Astrocyte (in vitro differentiated cells and primary cell): Measurements from ENCODE around the gene KRCC1. TPM values are rescaled to one million over a fixed set of nuclear protein-coding genes. Genes with fewer than 3 reads are reported as not detected.

Experiments used
- DNase-seq: peaks from one replicate; pipeline ENCODE4 v3.0.0-alpha.2; 2010; ENCODE audit warnings: low read depth
- FAIRE-seq: peaks from 2 replicates; lab custom pipeline; 2011; peaks lifted over from hg19 to GRCh38; lab: Jason Lieb, UNC
- H2AFZ ChIP-seq: 2 replicates; pipeline ENCODE4 v1.6.0; 2012; ENCODE audit warnings: low read depth, low read length, inconsistent platforms
- H3K27ac ChIP-seq: 2 replicates; pipeline ENCODE4 v1.5.1; 2011; ENCODE audit warnings: low read depth, low read length, inconsistent platforms
- H3K27me3 ChIP-seq: 2 replicates; pipeline ENCODE4 v1.6.0; 2011; ENCODE audit warnings: low read length, inconsistent platforms; ENCODE audit not compliant: insufficient read depth
- H3K36me3 ChIP-seq: 2 replicates; pipeline ENCODE4 v1.5.1; 2011; ENCODE audit warnings: low read length, inconsistent platforms; ENCODE audit not compliant: insufficient read depth
- H3K4me1 ChIP-seq: 2 replicates; pipeline ENCODE4 v1.5.1; 2011; ENCODE audit warnings: low read length, inconsistent platforms; ENCODE audit not compliant: insufficient read depth
- H3K4me2 ChIP-seq: 2 replicates; pipeline ENCODE4 v1.6.0; 2012; ENCODE audit warnings: low read length, inconsistent platforms
- H3K4me3 ChIP-seq: 2 replicates; pipeline ENCODE4 v1.5.1; 2011; ENCODE audit warnings: low read depth, mild to moderate bottlenecking, low read length, inconsistent platforms; ENCODE audit not compliant: insufficient read depth
- H3K79me2 ChIP-seq: 2 replicates; pipeline ENCODE4 v1.6.0; 2012; ENCODE audit warnings: mild to moderate bottlenecking, low read length, inconsistent platforms; ENCODE audit not compliant: insufficient read depth
- H3K9ac ChIP-seq: 2 replicates; pipeline ENCODE4 v1.6.0; 2012; ENCODE audit warnings: mild to moderate bottlenecking, low read length, inconsistent platforms
- H3K9me3 ChIP-seq: 2 replicates; pipeline ENCODE4 v1.5.1; 2012; ENCODE audit warnings: low read depth, mild to moderate bottlenecking, low read length, inconsistent platforms; ENCODE audit not compliant: insufficient read depth
- H4K20me1 ChIP-seq: 2 replicates; pipeline ENCODE4 v1.6.0; 2012; ENCODE audit warnings: low read length, inconsistent platforms; ENCODE audit not compliant: insufficient read depth
- H3K27ac Mint-ChIP-seq: one replicate; pipeline ENCODE4 v1.8.0; 2021; ENCODE audit warnings: mild to moderate bottlenecking, mixed read lengths; ENCODE audit not compliant: unreplicated experiment
- H3K27me3 Mint-ChIP-seq: one replicate; pipeline ENCODE4 v1.8.0; 2021; ENCODE audit warnings: low read depth, mixed read lengths; ENCODE audit not compliant: unreplicated experiment
- H3K36me3 Mint-ChIP-seq: one replicate; pipeline ENCODE4 v1.8.0; 2021; ENCODE audit warnings: low read depth, mixed read lengths; ENCODE audit not compliant: unreplicated experiment
- H3K4me1 Mint-ChIP-seq: one replicate; pipeline ENCODE4 v1.8.0; 2021; ENCODE audit warnings: low read depth, mixed read lengths; ENCODE audit not compliant: unreplicated experiment
- H3K4me3 Mint-ChIP-seq: one replicate; pipeline ENCODE4 v1.8.0; 2021; ENCODE audit warnings: mild to moderate bottlenecking, moderate library complexity, mixed read lengths; ENCODE audit not compliant: unreplicated experiment
- H3K9me3 Mint-ChIP-seq: one replicate; pipeline ENCODE4 v1.8.0; 2021; ENCODE audit warnings: mild to moderate bottlenecking, mixed read lengths; ENCODE audit not compliant: unreplicated experiment
- CTCF ChIP-seq: IDR thresholded peaks from 2 replicates; pipeline ENCODE4 v1.5.1; 2011; ENCODE audit warnings: low read depth, mild to moderate bottlenecking, inconsistent platforms, low read length, moderate library complexity; ENCODE audit not compliant: insufficient read depth
- EZH2 ChIP-seq: IDR thresholded peaks from 2 replicates; pipeline ENCODE4 v1.6.1; 2012; ENCODE audit warnings: mild to moderate bottlenecking, low read length, inconsistent platforms; ENCODE audit not compliant: insufficient read depth
- total RNA-seq: library from RNA; stranded (reverse); gene quantifications from 2 replicates; pipeline ENCODE4 v1.2.1, GENCODE V29; 2021

The KRCC1 gene
- total RNA-seq, 1 donor from 2014 or later = 17.7 TPM

- H3K79me2 ChIP-seq = peaks cover 56% of the 10 kb centered on the region
- H3K4me3 Mint-ChIP-seq = peak overlapping the region; percentile 96
- H3K36me3 Mint-ChIP-seq = peaks cover 4% of the 10 kb centered on the region
- TF ChIP-seq EZH2 (no peak), CTCF (no peak)
- H3K27ac ChIP-seq = peak overlapping the region; percentile 91
- H3K36me3 ChIP-seq = peaks cover 3% of the 10 kb centered on the region
- no peak overlapping the region for H2AFZ ChIP-seq
- peaks cover 18% of the 10 kb centered on the region for H3K4me1 Mint-ChIP-seq
- no peaks in the 10 kb centered on the region for H3K27me3 ChIP-seq
- peak overlapping the region; percentile 97 for H3K9ac ChIP-seq
- no peak for FAIRE-seq
- peaks cover 17% of the 10 kb centered on the region for H3K4me1 ChIP-seq
- peak overlapping the region; percentile 83 for H3K4me3 ChIP-seq
- DNase-seq = peak; percentile 34
- no peaks in the 10 kb centered on the region for H3K27me3 Mint-ChIP-seq
- H3K4me2 ChIP-seq = peak overlapping the region; percentile 91
- no peaks in the 10 kb centered on the region for H3K9me3 Mint-ChIP-seq
- no peaks in the 10 kb centered on the region for H3K9me3 ChIP-seq
- H4K20me1 ChIP-seq = peaks cover 5% of the 10 kb centered on the region
- H3K27ac Mint-ChIP-seq = peak overlapping the region; percentile 97
These were observed 1.4 kb downstream of the KRCC1 start for GRCh38 chr2:88053934-88054781.

GRCh38 chr2:88053296-88053695 is 2.3 kb downstream of the KRCC1 start:
- Histone ChIP-seq H3K4me2 (peak overlapping the region; percentile 91), H3K9ac (no peak overlapping the region), H3K36me3 (peaks cover 4% of the 10 kb centered on the region), H3K79me2 (peaks cover 59% of the 10 kb centered on the region), H3K9me3 (no peaks in the 10 kb centered on the region), H2AFZ (no peak overlapping the region), H4K20me1 (peaks cover 5% of the 10 kb centered on the region), H3K27me3 (no peaks in the 10 kb centered on the region), H3K27ac (no peak overlapping the region), H3K4me1 (peaks cover 17% of the 10 kb centered on the region), H3K4me3 (no peak overlapping the region)
- TF ChIP-seq EZH2 (no peak), CTCF (no peak)
- H3K27me3 Mint-ChIP-seq = no peaks in the 10 kb centered on the region
- DNase-seq = peak; percentile 16
- peaks cover 4% of the 10 kb centered on the region for H3K36me3 Mint-ChIP-seq
- H3K4me3 Mint-ChIP-seq = peak overlapping the region; percentile 96
- no peaks in the 10 kb centered on the region for H3K9me3 Mint-ChIP-seq
- peaks cover 18% of the 10 kb centered on the region for H3K4me1 Mint-ChIP-seq
- peak; percentile 23 for FAIRE-seq
- H3K27ac Mint-ChIP-seq = no peak overlapping the region

GRCh38 chr2:88051792-88052191 is 3.8 kb downstream of the KRCC1 start:
- peaks cover 59% of the 10 kb centered on the region for H3K79me2 ChIP-seq

More at GRCh38 chr2:88051792-88052191, 3.8 kb downstream of the KRCC1 start:
- no peak overlapping the region for H3K4me3 Mint-ChIP-seq
- Histone ChIP-seq H4K20me1 (peaks cover 5% of the 10 kb centered on the region), H3K9ac (no peak overlapping the region), H3K36me3 (peaks cover 4% of the 10 kb centered on the region), H3K4me2 (no peak overlapping the region), H3K4me3 (no peak overlapping the region), H3K9me3 (no peaks in the 10 kb centered on the region), H3K27me3 (no peaks in the 10 kb centered on the region), H2AFZ (no peak overlapping the region), H3K27ac (no peak overlapping the region), H3K4me1 (peaks cover 17% of the 10 kb centered on the region)
- TF ChIP-seq CTCF (no peak), EZH2 (no peak)
- H3K9me3 Mint-ChIP-seq = no peaks in the 10 kb centered on the region
- H3K4me1 Mint-ChIP-seq = peaks cover 18% of the 10 kb centered on the region
- H3K36me3 Mint-ChIP-seq = peaks cover 4% of the 10 kb centered on the region
- H3K27ac Mint-ChIP-seq = no peak overlapping the region
- no peaks in the 10 kb centered on the region for H3K27me3 Mint-ChIP-seq
- DNase-seq = no peak
- no peak for FAIRE-seq
